Measurements from ENCODE around the gene MYO1D.
"Not testable (repeated sequence)": the region's sequence is repeated elsewhere in the genome, so short reads cannot be mapped to it uniquely, and the experiment has no call there.

The MYO1D gene

DNA sequence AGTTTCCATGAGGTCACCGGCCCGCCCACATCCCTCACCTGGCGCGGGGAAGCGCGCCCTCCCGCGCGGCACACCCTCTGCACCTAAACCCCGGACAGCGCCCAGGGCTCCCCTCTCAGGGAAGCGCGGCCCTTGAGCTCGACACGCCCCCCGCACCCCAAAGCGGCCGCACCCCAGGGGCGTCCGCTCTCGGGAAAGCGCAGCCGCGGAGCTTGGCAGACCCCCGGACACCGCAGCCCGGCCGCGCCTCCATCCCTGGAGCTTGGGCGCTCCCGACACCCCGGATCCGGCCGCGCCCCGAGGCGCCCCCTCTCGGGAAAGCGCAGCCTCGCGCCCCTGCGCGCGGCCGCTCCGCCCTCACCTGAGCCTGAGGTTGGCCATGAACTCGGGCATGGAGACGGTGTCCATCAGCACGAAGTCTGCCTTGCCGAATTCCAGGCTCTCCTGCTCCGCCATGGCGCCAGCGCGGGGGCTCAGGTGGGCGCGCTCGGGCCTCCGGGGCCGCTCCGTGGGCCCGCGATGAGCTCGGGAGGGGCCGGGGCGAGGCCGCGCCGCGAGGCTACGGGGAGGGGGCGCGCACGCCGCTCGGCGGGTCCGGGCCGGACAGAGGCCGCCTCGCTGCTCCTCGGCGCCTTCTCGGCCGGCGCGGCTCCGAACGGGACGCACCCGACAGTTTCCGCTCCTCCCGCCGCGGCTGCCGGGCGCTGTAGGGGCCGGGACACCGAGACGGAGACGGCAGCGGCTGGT is at the start of gene MYO1D:
MYO1D (minus strand) TSS at position 708 of the 747 bp plus-strand sequence; CDS start at position 456, 252 bp downstream.
- DNase-seq: peak; percentile 67

DNA sequence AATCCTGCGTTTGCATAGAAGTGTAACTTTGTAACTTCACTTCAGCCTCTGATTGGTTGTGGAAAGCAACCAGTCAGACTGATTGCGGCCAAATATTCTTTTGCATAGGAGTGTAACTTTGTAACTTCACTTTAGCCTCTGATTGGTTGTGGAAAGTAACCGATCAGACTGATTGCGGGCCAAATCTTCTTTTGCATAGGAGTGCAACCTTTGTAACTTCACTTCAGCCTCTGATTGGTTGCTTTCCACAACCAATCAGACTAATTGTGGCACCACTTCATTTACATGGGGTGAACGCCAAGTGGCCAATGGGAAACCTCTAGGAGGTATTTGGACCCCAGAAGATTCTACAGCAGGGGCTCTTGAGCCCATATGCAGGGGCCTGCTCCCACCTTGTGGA is 49.3 kb upstream of the MYO1D start:
- no peak for DNase-seq

DNA sequence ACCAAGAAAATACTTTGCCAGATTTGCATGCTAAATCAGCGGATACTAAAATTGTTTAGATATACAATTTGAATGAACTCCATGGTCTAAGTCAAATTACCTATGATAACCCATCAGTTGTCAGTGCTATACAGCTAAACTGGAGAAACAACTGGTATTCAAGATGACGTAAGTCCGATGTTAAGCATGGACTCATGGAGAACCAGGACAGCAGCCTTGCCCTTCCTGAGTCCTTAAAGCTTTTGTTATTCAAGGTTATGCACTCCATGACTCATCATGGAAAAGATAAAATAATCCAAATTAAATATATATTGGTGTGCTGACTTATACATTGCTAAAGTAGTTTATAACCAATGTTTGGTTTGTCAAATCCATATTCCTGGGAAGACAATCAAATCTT is 47.0 kb upstream of the MYO1D start:
- not testable (repeated sequence) for DNase-seq

DNA sequence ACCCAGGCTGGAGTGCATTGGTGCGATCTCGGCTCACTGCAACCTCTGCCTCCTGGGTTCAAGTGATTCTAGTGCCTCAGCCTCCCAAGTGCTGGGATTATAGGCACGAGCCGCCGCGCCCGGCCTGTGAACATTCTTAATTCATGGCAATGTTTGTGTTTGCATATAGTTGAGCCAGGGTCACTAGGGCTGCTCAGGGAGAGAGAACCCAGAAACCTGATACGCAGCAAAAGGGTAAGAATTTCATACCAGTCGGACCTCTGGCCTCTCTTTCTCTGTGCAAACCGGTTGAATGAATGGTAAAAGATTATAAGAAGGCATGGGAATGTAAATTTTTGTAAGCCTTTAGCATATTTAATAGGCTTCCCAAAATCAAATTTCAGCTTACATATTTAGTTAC is 44.1 kb upstream of the MYO1D start:
- DNase-seq: no peak

DNA sequence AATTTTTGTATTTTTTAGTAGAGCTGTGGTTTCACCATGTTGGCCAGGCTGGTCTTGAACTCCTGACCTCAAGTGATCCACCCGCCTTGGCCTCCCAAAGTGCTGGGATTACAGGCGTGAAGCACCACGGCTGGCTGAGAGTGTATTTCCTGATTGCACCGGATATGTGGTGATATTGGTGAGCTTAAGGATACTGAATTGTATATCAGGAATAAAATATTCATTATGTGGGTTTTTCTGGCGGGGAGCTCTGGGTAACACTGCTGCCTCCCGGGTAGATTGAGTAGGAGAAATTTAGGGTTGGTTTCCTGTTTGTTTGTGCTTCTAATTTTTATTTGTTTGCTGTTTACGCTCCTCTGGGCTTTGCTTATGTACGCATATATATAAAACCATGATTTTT is 43.4 kb upstream of the MYO1D start:
- DNase-seq: no peak

DNA sequence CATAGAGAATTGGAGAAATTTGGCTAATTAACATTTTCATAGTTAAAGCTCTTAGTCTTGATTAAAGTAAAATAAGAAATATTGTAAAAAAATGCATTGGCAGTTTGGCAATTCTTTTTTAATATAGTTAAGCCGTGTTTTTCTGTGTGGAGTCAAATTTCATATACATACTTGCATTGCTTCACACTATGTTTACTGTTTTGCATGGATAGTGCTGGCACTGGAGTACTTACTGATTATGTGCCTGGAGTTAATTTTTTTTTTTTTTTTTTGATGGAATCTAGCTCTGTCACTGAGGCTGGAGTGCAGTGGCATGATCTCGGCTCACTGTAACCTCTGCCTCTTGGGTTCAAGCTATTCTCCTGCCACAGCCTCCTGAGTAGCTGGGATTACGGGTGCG is 43.0 kb upstream of the MYO1D start:
- not testable (repeated sequence) for DNase-seq

DNA sequence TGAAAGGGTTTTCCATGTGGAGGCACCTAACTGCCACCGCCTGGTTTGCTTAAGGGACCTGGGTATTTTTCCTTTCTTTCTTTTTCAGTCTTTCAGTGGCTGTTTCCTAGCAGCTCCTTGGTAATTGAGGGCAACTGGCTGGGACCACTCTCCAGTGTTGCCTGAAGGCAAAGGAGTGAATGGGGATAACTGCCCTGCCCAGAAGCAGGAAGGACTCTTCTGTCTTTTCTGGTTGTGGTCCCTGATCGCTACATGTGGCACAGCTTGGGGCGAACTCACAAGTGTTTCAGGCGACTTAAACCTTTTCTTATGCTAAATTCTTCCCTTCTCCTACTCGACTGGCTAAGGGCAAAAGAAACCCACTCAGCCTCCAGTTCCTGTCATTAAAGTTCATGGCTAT is 40.9 kb upstream of the MYO1D start:
- DNase-seq: no peak

DNA sequence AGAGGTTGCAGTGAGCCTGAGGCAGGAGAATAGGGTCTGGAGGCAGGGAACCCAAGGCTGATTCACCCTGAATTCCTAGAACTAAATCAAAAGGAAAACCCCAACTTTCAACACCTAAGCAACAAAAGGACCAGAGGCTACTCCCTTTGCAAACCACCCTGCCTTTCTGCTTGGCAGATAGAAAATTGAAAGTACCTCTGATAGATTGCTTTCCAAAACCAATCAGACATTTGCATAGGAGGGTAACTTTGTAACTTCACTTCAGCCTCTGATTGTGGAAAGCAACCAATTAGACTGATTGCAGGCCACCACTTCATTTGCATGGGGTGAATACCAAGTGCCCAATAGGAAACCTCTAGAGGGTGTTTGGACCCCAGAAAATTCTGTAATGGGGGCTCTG is 40.2 kb upstream of the MYO1D start:
- DNase-seq: no peak

DNA sequence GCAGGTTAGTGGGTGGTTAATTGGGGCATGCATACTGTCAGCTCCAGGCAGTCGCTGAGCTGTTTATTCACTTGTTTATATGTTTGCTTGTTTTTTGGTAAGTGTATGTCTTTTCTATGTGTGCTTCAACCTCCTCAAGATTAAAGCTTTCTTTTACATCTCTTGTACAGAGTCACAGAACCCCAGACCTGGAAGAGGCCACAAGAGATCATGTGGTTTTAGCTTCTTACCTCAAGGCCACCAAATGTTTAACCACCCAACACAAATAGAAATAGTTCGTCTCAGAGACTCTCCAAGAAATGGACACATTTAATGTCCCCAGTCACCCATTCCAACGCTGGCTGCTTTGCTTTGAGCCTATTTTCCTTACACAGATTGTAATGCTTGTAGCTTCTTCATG is 39.2 kb upstream of the MYO1D start:
- DNase-seq: no peak

DNA sequence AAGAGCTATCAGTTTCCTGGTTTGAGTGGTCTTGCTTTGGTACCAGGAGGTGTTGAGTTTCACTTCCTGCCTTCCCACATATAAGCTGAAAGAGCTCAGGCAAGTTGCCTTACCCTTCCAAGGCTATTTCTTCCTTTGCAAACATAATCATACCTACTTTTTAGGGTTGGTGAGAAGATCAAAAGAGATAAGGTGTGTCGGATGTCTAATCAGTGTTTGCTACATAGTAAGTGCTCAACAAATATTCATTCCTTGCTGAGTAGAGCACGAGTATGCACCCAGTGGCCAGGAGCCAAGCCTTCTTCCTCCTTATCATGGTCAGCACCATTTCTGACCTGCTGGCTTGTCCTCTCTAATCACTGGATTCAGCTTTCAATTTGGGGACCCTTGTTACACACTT is 38.3 kb upstream of the MYO1D start:
- DNase-seq: no peak

DNA sequence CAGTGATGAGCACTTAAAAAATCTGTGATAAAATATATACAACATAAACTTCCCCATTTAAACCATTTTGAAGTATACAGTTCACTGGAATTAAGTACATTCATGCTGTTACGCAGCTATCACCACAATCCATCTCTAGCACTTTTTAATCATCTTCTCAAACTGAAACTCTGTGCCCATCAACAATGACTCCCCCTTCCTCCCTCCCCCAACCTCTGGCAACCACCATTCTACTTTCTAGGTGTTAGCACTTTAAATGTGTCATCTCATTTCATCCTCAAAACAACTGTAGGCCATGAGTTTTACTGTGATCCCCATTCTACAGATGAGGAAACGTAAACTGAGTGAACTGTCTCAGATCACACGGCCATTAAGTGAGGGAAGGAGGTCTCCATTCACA is 37.3 kb upstream of the MYO1D start:
- no peak for DNase-seq

DNA sequence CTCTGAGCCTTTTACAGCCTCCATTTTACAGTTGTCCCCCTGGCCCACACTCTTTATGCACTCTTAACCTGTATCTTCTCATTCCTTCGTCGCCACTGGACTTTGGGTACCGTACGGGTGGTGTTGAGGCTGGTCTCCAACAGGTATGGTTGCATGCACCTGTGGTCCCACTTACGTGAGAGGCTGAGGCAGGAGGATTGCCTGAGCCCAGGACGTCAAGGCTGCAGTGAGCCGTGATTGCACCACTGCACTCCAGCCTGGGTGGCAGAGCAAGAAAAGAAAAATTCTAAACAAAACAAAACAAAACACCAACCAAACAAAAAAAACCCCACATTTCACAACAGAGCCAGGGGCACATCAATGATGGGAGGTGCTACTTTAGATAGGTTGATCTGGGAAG is 36.7 kb upstream of the MYO1D start:
- DNase-seq: no peak

DNA sequence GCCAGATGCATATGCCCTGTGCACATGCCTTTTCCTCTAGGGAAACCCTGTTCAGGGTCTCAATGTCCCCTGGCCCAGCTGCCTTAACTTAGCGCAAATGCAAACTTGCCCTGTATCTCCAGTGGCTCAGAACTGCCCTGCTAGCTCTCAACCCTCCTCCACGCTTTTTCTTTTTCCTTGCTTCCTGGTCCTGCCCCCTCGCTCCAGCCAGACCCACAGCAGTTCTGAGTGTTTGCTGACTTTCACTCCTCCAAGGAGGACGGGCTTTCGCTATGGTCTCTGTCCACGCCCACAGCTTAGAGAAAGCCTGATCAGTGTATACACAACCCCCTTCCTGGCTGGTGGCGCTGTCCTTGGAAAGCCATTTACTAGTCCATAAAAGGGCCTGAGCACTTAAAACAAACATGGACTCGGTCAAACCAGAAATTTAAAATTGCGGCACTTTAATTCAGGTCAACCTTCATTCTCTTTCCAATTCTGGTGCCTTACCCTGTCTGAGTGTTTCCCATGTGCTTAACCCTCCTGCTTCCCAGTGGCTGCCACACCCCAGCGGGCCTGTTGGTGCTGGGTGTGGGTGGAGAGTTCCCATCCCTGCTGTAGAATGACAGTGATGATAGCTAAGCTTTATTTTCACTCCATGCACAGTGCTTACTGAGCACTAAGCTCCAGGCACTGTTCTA is 35.4 kb upstream of the MYO1D start:
- DNase-seq: peak; percentile 73

DNA sequence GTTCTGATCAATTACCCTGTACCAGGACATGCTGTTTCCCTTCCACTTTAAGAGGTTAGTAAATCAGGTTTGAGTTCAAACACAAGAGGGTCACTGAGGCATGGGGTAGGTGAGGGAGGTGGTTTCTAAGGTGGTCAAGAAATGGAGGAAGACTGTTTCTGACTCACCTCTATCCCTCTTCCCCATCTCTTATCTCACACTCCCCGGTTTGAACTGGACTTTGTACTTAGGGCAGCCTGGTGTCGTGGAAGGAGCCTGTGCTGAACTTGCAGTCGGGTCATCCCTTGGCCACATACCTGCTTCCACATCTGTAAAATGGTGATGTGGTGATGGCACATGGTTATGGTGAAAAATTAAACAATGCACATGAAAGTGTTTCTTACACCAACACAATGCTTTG is 33.8 kb upstream of the MYO1D start:
- DNase-seq: no peak

DNA sequence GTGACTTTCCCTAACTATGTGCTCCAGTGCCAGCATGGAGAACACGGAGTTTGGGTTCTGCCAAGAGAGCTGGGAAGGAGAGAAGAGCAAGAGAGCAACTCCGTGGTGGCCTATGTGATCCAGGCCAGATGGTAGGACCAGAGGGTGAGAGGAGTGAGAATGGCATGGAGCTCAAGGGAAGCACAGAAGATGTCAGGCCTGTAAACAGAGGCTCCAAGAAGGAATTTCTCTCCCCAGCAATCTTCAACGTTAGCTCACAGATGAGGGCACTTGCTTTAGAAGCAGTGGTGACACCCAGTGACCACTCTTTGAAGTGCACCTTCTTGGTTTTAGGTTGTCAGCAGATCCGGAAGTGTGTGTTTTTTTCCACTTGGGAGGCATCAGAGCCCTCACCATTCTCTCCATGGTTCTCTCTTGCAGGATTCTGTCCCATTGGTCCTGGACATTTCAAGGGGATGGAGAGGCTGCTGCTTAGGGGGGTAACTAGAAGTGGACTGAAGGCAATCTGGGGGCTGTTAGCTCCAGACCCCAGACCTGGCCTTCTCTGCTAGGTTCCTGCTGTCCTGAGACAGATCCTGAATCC is 33.0 kb upstream of the MYO1D start:
- peak; percentile 66 for DNase-seq

DNA sequence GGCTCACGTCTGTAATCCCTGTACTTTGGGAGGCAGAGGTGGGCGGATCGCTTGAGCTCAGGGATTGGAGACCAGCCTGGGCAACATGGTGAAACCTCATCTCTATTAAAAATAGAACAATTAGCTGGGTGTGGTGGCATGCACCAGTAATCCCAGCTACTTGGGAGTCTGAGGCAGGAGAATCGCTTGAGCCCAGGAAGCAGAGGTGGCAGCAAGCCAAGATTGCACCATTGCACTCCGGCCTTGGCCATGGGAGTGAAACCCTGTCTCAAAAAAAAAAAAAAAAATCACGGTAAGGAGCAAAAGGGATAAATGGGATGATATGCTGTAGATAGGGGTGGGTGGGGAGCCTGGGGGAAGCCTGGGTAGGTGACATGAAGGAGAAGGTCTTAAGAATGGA is 30.7 kb upstream of the MYO1D start:
- DNase-seq: no peak

DNA sequence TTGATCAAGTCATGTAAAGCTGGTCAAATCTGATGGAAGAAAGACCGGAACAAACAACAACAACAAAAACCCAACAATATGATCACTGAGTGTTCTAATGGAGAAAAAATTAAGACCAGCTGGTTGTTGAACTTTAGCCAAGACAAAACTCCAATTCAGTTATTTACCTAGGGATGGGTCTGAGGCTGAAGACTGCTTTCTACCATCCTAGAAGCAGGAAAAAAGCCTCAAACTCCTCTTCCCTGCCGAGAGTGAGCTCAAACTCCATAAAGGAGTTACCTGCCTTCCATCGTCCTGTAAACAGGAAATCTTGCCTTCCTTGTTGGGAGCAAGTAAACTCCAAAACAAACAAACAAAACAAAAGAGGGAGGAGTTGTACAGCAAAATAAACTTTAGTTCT is 28.0 kb upstream of the MYO1D start:
- DNase-seq: no peak

DNA sequence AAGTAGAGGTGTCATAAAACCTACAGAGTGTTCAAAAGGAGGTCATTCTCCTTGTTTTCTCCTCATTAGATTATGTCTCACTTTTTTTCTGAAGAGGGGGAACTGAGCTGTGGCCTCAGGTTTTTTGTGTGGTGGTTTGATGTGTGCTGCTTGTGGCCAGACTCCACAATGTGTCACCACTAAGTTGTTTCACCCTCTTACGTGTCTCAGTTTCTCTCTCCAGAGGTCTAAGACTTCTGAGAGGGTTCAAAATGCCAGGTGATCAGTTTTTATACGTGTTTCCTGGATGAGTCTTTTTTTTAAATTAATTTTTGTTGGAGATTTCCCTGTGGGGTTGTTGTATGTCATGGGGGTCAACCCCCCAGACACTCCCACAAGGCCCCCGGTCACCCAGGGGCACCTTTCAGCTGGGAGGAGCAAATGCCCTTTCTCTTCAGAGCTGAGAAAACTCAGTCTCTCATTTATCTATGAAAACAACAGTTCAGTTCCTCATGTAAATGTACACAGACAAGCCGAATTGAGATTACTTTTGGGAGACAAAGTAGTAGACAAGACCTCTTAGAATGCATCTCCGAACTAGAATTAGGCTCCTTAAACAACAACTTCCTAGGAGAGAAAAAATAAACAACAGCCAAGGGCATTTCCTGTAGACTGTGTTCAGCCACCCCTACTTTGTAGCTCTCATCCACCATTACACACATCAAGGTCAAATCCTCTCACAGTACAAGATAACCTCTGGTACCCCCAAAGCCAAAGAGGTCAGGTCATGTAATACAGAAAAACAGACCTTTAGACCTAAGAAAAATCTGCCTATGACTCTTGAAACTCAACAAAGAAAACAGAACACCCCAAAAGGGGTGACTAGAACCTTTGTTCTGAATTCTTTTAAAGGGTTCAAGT is 27.1 kb upstream of the MYO1D start:
- DNase-seq: no peak

DNA sequence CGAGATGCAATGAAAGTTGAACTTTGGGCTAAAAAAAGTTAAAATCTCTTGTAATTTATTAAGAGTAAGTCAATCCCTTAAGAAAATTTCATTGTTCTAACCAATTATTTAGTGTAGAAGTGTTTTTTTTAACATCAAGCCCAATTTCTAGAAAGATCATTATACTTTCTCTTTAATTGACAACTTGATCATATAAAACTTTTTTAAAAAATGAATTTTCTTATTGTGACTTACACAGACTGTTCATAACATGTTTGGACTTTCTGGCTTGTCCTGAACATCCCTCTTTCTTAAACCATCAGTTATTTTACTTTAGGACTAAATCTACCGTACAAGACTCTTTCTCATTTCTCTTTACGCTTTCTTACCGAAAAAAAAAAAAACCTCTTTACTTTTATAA is 24.8 kb upstream of the MYO1D start:
- no peak for DNase-seq

DNA sequence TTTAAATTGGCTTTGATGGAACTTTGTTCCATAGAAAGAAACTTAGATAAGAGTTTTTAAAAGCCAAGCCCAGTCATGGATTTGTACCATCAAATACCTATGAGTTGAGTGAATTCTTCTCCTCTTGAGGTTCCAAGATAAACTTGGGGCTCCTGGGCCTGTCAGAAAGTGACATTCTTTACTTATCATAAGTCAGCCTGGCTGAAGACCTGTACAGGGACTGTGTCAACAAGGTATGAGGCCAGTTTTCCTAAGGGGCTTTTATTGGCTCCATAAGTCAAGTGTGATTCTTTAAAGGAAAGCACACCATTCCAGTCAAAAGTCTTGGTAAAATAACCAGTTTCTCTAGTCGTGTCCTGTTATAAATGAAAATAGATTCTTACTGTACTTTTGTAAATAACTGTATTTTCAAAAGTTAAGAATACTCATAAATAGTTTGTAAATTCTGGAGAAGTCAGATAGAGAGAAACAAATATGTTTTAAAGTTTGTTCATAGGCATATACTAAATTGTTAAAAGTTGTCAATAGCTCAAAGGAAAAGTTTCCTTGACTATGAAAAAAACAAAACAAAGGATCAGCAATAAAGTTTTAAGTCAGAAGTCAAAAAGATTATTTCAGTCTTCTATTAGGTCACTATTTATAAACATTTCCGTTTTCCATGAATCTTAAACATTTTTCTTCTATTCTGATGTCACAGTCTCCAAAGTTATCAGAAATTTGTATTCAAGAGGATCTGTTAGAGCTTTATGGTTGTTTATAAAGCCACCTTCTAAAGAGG is 22.5 kb upstream of the MYO1D start:
- DNase-seq: no peak

DNA sequence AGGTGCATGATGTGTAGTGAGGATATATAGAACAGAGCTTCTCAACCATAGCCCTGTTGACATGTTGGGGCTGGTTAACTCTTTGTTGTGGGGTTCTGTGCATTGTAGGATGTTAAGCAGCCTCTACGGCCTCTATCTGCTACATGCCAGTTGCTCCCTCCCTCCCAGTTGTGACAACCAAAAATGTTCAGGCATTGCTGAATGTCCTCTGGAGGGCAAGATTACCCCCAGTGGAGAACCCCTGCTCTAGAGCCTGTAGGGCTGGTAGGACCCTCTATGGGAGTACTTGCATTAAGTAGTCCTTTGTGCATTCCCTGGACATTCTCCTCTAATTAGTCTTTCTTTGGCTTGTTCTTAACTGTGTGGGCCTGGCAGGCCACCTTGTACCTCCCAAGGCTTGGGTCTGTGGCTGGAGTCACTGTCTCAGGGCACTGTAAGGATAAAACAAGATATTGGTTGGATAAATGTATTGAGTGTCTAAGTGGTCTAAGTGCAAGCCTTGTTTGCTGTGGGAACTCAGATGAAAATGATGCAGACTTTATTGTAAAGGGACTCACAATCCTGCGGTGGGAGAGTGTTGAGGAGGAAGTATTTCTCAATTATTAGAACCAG is 19.8 kb upstream of the MYO1D start:
- DNase-seq: no peak

DNA sequence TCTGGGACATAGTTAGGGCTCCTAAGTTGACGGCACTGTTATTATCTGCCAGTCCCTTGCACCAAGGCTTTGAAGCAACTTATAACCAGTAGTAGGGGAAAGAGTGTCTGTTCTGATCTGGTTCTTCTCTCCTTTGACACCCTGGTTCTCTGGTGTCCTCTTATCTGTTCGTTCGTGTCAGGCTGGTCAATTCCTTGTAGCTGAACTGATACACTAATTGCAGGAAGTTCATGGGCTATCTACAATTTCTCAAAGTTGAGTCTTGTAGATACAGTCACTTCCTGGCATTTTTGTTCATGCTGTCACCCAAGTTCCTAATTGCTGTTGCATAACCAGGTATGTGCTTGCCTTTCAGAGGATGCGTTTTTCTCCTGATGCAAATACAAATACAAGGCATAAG is 17.3 kb upstream of the MYO1D start:
- no peak for DNase-seq

Data from left hindlimb (tissue), 1 donor.